HEK293 (cell line): ENCODE data around the gene FOXL2NB.

Source experiments
- SP2 ChIP-seq: fragments of 450-650 bp; formaldehyde crosslinking; IDR thresholded peaks from 2 replicates; pipeline ENCODE4 v1.5.1; 2016; ENCODE audit warnings: missing biosample characterization, missing genetic modification characterization
- ZNF704 ChIP-seq: fragments of 450-650 bp; formaldehyde crosslinking; IDR thresholded peaks from 2 replicates; pipeline ENCODE4 v1.5.1; 2016; ENCODE audit warnings: missing biosample characterization, missing genetic modification characterization

GRCh38 chr3:138899351-138899991 is 47.5 kb upstream of the FOXL2NB start:
- TF ChIP-seq SP2 (no peak), ZNF704 (no peak)
